Neural progenitor cell (in vitro differentiated cells): ENCODE results near the gene REV3L.
"Not testable (repeated sequence)": the region's sequence is repeated elsewhere in the genome, so short reads cannot be mapped to it uniquely, and the experiment has no call there.

Experiments used
- CTCF ChIP-seq: fragments of 200-600 bp; sonication (generic); IDR thresholded peaks from 2 replicates; pipeline ENCODE4 v1.5.1; 2017; ENCODE audit warnings: antibody characterized with exemption, mild to moderate bottlenecking
- EZH2 ChIP-seq: fragments of 200-600 bp; sonication (generic); IDR thresholded peaks from 2 replicates; pipeline ENCODE4 v1.6.1; 2017; ENCODE audit warnings: antibody characterized with exemption, mild to moderate bottlenecking, moderate library complexity
- EZH2phosphoT487 ChIP-seq: fragments of 200-600 bp; sonication (generic); IDR thresholded peaks from 2 replicates; pipeline ENCODE4 v1.6.1; 2017; ENCODE audit warnings: antibody characterized with exemption

- TF ChIP-seq EZH2, CTCF, EZH2phosphoT487: not testable (repeated sequence)
Observed at GRCh38 chr6:111507219-111507618, 24.2 kb upstream of the REV3L start.
